Raji (cell line): ENCODE results near the gene TSC22D1.

Source experiments
- POLR2A ChIP-seq: IDR thresholded peaks from 2 replicates; pipeline ENCODE4 v1.6.1; 2011; ENCODE audit warnings: low read depth, low read length, control low read depth; ENCODE audit not compliant: insufficient read depth

Gene TSC22D1

GRCh38 chr13:44395976-44396694 is 180.0 kb downstream of the TSC22D1 start:
- no peak for TF ChIP-seq POLR2A

GRCh38 chr13:44394658-44395057 is 181.5 kb downstream of the TSC22D1 start:
- TF ChIP-seq POLR2A: no peak

- no peak for TF ChIP-seq POLR2A
These were observed 182.7 kb downstream of the TSC22D1 start for GRCh38 chr13:44393391-44393790.

GRCh38 chr13:44389876-44390275 is 186.3 kb downstream of the TSC22D1 start:
- TF ChIP-seq POLR2A: no peak

- TF ChIP-seq POLR2A: no peak
These were observed 187.0 kb downstream of the TSC22D1 start for GRCh38 chr13:44389060-44389666.

GRCh38 chr13:44388427-44389059 is 187.6 kb downstream of the TSC22D1 start:
- no peak for TF ChIP-seq POLR2A

- no peak for TF ChIP-seq POLR2A
These were observed 189.1 kb downstream of the TSC22D1 start for GRCh38 chr13:44386913-44387556.

- no peak for TF ChIP-seq POLR2A
These were observed 190.3 kb downstream of the TSC22D1 start for GRCh38 chr13:44385847-44386246.

- TF ChIP-seq POLR2A: no peak
These were observed 190.7 kb downstream of the TSC22D1 start for GRCh38 chr13:44385401-44385800.

GRCh38 chr13:44384778-44385177 is 191.4 kb downstream of the TSC22D1 start:
- no peak for TF ChIP-seq POLR2A

GRCh38 chr13:44383945-44384344 is 192.2 kb downstream of the TSC22D1 start:
- TF ChIP-seq POLR2A: no peak

GRCh38 chr13:44382635-44383145 is 193.4 kb downstream of the TSC22D1 start:
- TF ChIP-seq POLR2A: no peak
